IMR-90 (cell line): ENCODE results near the gene UNC79. TPM values are rescaled to one million over a fixed set of nuclear protein-coding genes. Genes with fewer than 3 reads are reported as not detected.

Experiments
- ATAC-seq: fragments of 200-7000 bp; cut with Tn5 transposase; 2 replicates; pipeline ENCODE4 v1.9.1; 2020; ENCODE audit warnings: low read depth, mild to moderate bottlenecking, moderate library complexity
- BruUV-seq: library from RNA; stranded (reverse); fragments of 400-500 nt; replicated peaks from 2 replicates; lab custom pipeline; 2021; lab: Mats Ljungman, UMichigan
- CTCF ChIA-PET: fragments of 300-600 bp; formaldehyde crosslinking; extraction: SDS; loops from one replicate; lab custom pipeline; 2021; ENCODE audit warnings: antibody characterized with exemption; lab: Yijun Ruan, JAX
- POLR2A ChIA-PET: fragments of 300-600 bp; sonication (Branson Sonifier 250); formaldehyde crosslinking; loops from one replicate; lab custom pipeline; 2022; ENCODE audit warnings: antibody characterized with exemption; ENCODE audit not compliant: unreplicated experiment; lab: Charles Lee
- DNase-seq: peaks from one replicate; pipeline ENCODE4 v3.0.0; 2013
- H2AFZ ChIP-seq: replicated peaks from 2 replicates; pipeline ENCODE3; 2013; ENCODE audit warnings: low read length, mild to moderate bottlenecking; ENCODE audit not compliant: poor library complexity
- H2AK5ac ChIP-seq: 2 replicates; pipeline ENCODE4 v1.6.1; 2013; ENCODE audit warnings: low read depth, low read length, inconsistent platforms
- H2AK9ac ChIP-seq: replicated peaks from 2 replicates; pipeline ENCODE3; 2013; ENCODE audit warnings: mild to moderate bottlenecking, low read depth, low read length, moderate library complexity; ENCODE audit not compliant: poor library complexity
- H2BK120ac ChIP-seq: 2 replicates; pipeline ENCODE4 v1.6.1; 2013; ENCODE audit warnings: low read depth, low read length, inconsistent platforms
- H2BK15ac ChIP-seq: 3 replicates; pipeline ENCODE4 v1.6.1; 2013; ENCODE audit warnings: low read depth, low read length, inconsistent platforms
- H2BK20ac ChIP-seq: 2 replicates; pipeline ENCODE4 v1.6.1; 2013; ENCODE audit warnings: low read depth, mild to moderate bottlenecking, inconsistent platforms, low read length, moderate library complexity
- H2BK5ac ChIP-seq: 2 replicates; pipeline ENCODE4 v1.6.1; 2013; ENCODE audit warnings: mild to moderate bottlenecking, low read depth, low read length, inconsistent platforms; ENCODE audit not compliant: poor library complexity, severe bottlenecking
- H3K14ac ChIP-seq: replicated peaks from 2 replicates; pipeline ENCODE4 v1.6.1; 2013; ENCODE audit warnings: low read depth, low read length, inconsistent platforms
- H3K18ac ChIP-seq: 2 replicates; pipeline ENCODE4 v1.6.1; 2013; ENCODE audit warnings: low read depth, low read length, control low read depth
- H3K23ac ChIP-seq: 2 replicates; pipeline ENCODE4 v1.6.1; 2013; ENCODE audit warnings: low read depth, low read length, inconsistent platforms
- H3K27ac ChIP-seq: 2 replicates; pipeline ENCODE4 v1.5.1; 2013; ENCODE audit warnings: mild to moderate bottlenecking, control low read depth, low read length; ENCODE audit not compliant: insufficient read depth
- H3K27me3 ChIP-seq: 2 replicates; pipeline ENCODE4 v1.6.1; 2013; ENCODE audit warnings: low read length; ENCODE audit not compliant: control insufficient read depth, insufficient read depth
- H3K36me3 ChIP-seq: 2 replicates; pipeline ENCODE4 v1.6.1; 2013; ENCODE audit warnings: low read length, mixed read lengths; ENCODE audit not compliant: control insufficient read depth, insufficient read depth
- H3K4ac ChIP-seq: 2 replicates; pipeline ENCODE4 v1.6.1; 2013; ENCODE audit warnings: low read depth, low read length, inconsistent platforms
- H3K4me1 ChIP-seq: 2 replicates; pipeline ENCODE4 v1.6.1; 2013; ENCODE audit warnings: low read length, mixed read lengths; ENCODE audit not compliant: control insufficient read depth, insufficient read depth
- H3K4me2 ChIP-seq: 2 replicates; pipeline ENCODE4 v1.6.1; 2013; ENCODE audit warnings: low read depth, mild to moderate bottlenecking, control low read depth, low read length, moderate library complexity
- H3K4me3 ChIP-seq: 2 replicates; pipeline ENCODE4 v1.5.1; 2013; ENCODE audit warnings: low read depth, mild to moderate bottlenecking, control low read depth, low read length, moderate library complexity; ENCODE audit not compliant: insufficient read depth
- H3K56ac ChIP-seq: 2 replicates; pipeline ENCODE4 v1.6.1; 2013; ENCODE audit warnings: low read length, inconsistent platforms; ENCODE audit not compliant: insufficient read depth; ENCODE audit errors: extremely low read depth
- H3K79me1 ChIP-seq, 2 experiments: 2 replicates each; pipeline ENCODE4 v1.6.1; 2013; ENCODE audit warnings: low read length in 2 of 2, inconsistent platforms in 1 of 2, low read depth in 1 of 2
- H3K9ac ChIP-seq: 2 replicates; pipeline ENCODE4 v1.6.1; 2013; ENCODE audit warnings: low read depth, low read length, control low read depth
- H3K9me1 ChIP-seq: 2 replicates; pipeline ENCODE4 v1.6.1; 2013; ENCODE audit warnings: low read length, inconsistent platforms; ENCODE audit not compliant: insufficient read depth
- H3K9me3 ChIP-seq: 2 replicates; pipeline ENCODE4 v1.6.1; 2013; ENCODE audit warnings: low read length; ENCODE audit not compliant: control insufficient read depth, insufficient read depth
- H4K20me1 ChIP-seq: 2 replicates; pipeline ENCODE4 v1.6.1; 2013; ENCODE audit warnings: low read length, inconsistent platforms; ENCODE audit not compliant: insufficient read depth
- H4K5ac ChIP-seq: 2 replicates; pipeline ENCODE4 v1.6.1; 2013; ENCODE audit warnings: mild to moderate bottlenecking, low read depth, low read length, control low read depth
- H4K8ac ChIP-seq, 2 experiments: 2 replicates each; pipeline ENCODE4 v1.6.1; 2013; ENCODE audit warnings: low read depth in 2 of 2, low read length in 2 of 2, control low read depth in 1 of 2, inconsistent platforms in 1 of 2
- H4K91ac ChIP-seq: 2 replicates; pipeline ENCODE4 v1.6.1; 2013; ENCODE audit warnings: low read depth, low read length, inconsistent platforms; ENCODE audit not compliant: insufficient read depth
- BHLHE40 ChIP-seq: fragments of 150-350 bp; IDR thresholded peaks from 2 replicates; pipeline ENCODE4 v1.6.1; 2016; ENCODE audit warnings: mild to moderate bottlenecking, low read depth, low read length
- CHD1 ChIP-seq: IDR thresholded peaks from 2 replicates; pipeline ENCODE4 v1.6.1; 2012; ENCODE audit warnings: low read depth, low read length, improper control_type of control experiment
- MAFK ChIP-seq: IDR thresholded peaks from 2 replicates; pipeline ENCODE4 v1.6.1; 2012; ENCODE audit warnings: low read depth, low read length, improper control_type of control experiment
- RAD21 ChIP-seq: IDR thresholded peaks from 2 replicates; pipeline ENCODE4 v1.6.1; 2012; ENCODE audit warnings: low read length, improper control_type of control experiment
- WGBS, 2 experiments: methylation state at CpG; one replicate each; pipeline versions ENCODE4 v1.1.5 to v1.1.7; 2013; ENCODE audit warnings: missing lambda C conversion rate in 2 of 2; ENCODE audit not compliant: insufficient read length in 1 of 2; ENCODE audit errors: extremely low coverage in 2 of 2; 5-methylcytosine and 5-hydroxymethylcytosine counted together
- dilution Hi-C: fragments of 300-500 bp; cut with HindIII; formaldehyde crosslinking; loops from one replicate; pipeline ENCODE4 v1.14.3; 2018; ENCODE audit warnings: low sequenced_read_pairs; ENCODE audit not compliant: unreplicated experiment
- in situ Hi-C: fragments of 300-500 bp; cut with MboI; formaldehyde crosslinking; loops from 3 replicates; pipeline ENCODE4 v1.14.3; 2019; ENCODE audit warnings: low sequenced_read_pairs, inconsistent platforms, mixed read lengths
- intact Hi-C: fragments of 100-400 bp; cut with micrococcal nuclease; formaldehyde crosslinking; loops from 2 replicates; pipeline ENCODE4 v1.10.0; 2022
- polyA plus RNA-seq, 3 experiments: library from polyadenylated mRNA; depleted of rRNA; stranded (reverse); fragments of >200 nt; gene quantifications; 2 replicates each; pipeline ENCODE4 v1.2.3, GENCODE V29; 2012; ENCODE audit warnings: low replicate concordance in 1 of 3
- total RNA-seq: library from RNA; depleted of rRNA; stranded (reverse); fragments of >200 nt; gene quantifications from 2 replicates; pipeline ENCODE4 v1.2.3, GENCODE V29; 2012
- TF ChIP-seq, protein P1 (sequence below): fragments of 150-350 bp; IDR thresholded peaks from 2 replicates; pipeline ENCODE4 v1.6.1; 2016; ENCODE audit warnings: low read depth, mild to moderate bottlenecking, low read length, moderate library complexity, borderline replicate concordance

UNC79 gene
- total and polyA plus RNA-seq, 2 of the 4 experiments (the other 2 are of a cell fraction) = under 0.01 TPM

DNA sequence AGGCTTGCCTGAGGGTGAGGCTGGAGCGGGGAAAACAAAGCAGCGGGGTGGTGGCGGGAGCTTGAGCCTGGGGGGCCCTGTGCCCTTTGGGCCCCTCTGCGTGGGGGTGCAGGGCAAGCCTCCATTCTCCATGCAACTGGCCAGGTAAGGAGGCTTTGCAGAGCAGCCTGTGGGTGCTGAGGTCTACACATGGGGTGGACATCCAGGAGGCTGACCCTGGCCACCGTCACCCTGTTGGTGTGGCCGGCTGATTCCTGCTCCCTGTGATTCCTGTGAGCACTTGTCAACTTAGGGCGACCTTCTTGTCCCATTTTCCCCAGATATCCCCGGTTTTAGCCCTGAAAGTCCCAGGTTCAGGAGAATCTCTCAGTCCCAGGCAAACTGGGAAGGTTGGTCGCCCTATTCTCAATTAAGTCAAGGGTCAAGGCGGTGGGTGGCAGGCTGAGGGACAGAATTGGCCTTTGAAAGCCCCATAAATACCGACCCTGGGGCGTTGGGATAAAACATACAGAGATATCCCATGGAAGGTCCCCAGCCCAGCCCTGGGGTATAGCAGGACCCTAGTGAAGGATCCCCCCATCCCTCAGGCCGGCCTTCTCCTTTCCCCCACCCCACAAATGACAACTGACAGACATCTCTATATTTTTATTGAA lies 287.1 kb downstream of the UNC79 start:
- no peak overlapping the region for H2BK5ac ChIP-seq
- no peaks in the 10 kb centered on the region for H3K4me1 ChIP-seq
- TF ChIP-seq RAD21 (no peak), CHD1 (no peak), MAFK (no peak), BHLHE40 (no peak)
- TF ChIP-seq, protein P1, sequence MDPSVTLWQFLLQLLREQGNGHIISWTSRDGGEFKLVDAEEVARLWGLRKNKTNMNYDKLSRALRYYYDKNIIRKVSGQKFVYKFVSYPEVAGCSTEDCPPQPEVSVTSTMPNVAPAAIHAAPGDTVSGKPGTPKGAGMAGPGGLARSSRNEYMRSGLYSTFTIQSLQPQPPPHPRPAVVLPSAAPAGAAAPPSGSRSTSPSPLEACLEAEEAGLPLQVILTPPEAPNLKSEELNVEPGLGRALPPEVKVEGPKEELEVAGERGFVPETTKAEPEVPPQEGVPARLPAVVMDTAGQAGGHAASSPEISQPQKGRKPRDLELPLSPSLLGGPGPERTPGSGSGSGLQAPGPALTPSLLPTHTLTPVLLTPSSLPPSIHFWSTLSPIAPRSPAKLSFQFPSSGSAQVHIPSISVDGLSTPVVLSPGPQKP = no peak
- H4K8ac ChIP-seq = no peak overlapping the region
- BruUV-seq = no TSS peak
- H2AK9ac ChIP-seq = no peak overlapping the region
- no peaks in the 10 kb centered on the region for H3K79me1 ChIP-seq
- no peak overlapping the region for H3K4me3 ChIP-seq
- H3K27me3 ChIP-seq = no peaks in the 10 kb centered on the region
- H3K9me1 ChIP-seq = no peaks in the 10 kb centered on the region
- intact Hi-C loops (no loop called here), in situ Hi-C loops (no loop called here), dilution Hi-C loops (no loop called here)
- H4K5ac ChIP-seq = no peak overlapping the region
- DNase-seq (no peak), ATAC-seq (no peak)
- no peak overlapping the region for H2BK20ac ChIP-seq
- H3K9me3 ChIP-seq = peaks cover 19% of the 10 kb centered on the region
- no peaks in the 10 kb centered on the region for H4K20me1 ChIP-seq
- no peak overlapping the region for H3K18ac ChIP-seq
- no peak overlapping the region for H3K23ac ChIP-seq
- CTCF ChIA-PET = no interaction called here
- H3K14ac ChIP-seq = no peak overlapping the region
- H3K9ac ChIP-seq = no peak overlapping the region
- no peaks in the 10 kb centered on the region for H3K36me3 ChIP-seq
- H2AFZ ChIP-seq = no peak overlapping the region
- H3K27ac ChIP-seq = no peak overlapping the region
- no peak overlapping the region for H2BK15ac ChIP-seq
- H4K91ac ChIP-seq = no peak overlapping the region
- H2BK120ac ChIP-seq = no peak overlapping the region
- no peak overlapping the region for H3K4me2 ChIP-seq
- no peak overlapping the region for H3K56ac ChIP-seq
- POLR2A ChIA-PET = no interaction called here
- no peak overlapping the region for H2AK5ac ChIP-seq
- 60% methylated on average over 5 of the region's 13 CpGs; no CpG with 5 or more reads in 1 of the 2 experiments for WGBS, 2 experiments
- no peak overlapping the region for H3K4ac ChIP-seq
